AG08396 (cell line): ENCODE results near the gene PTCSC3.
A peak's percentile ranks its signal among the peaks of the same experiment; 100 is the strongest.

Experiments
- DNase-seq: peaks from one replicate; pipeline ENCODE4 v3.0.0; 2012; ENCODE audit warnings: low spot score, mixed read lengths

Gene PTCSC3

GRCh38 chr14:36176524-36176923 is at the start of gene PTCSC3:
Gene PTCSC3 (minus strand): TSS chr14:36176722.
- DNase-seq: no peak

GRCh38 chr14:36226164-36226563 is 49.6 kb upstream of the PTCSC3 start:
- DNase-seq: no peak

- DNase-seq: no peak
These were observed 47.7 kb upstream of the PTCSC3 start for GRCh38 chr14:36224176-36224575.

- no peak for DNase-seq
These were observed 47.0 kb upstream of the PTCSC3 start for GRCh38 chr14:36223558-36223957.

GRCh38 chr14:36222952-36223468 is 46.5 kb upstream of the PTCSC3 start:
- no peak for DNase-seq

GRCh38 chr14:36222337-36222736 is 45.8 kb upstream of the PTCSC3 start:
- DNase-seq: no peak

GRCh38 chr14:36221112-36221511 is 44.6 kb upstream of the PTCSC3 start:
- DNase-seq: no peak

- DNase-seq: no peak
These were observed 41.2 kb upstream of the PTCSC3 start for GRCh38 chr14:36217732-36218131.

- DNase-seq: no peak
These were observed 40.5 kb upstream of the PTCSC3 start for GRCh38 chr14:36217027-36217426.

- no peak for DNase-seq
These were observed 38.7 kb upstream of the PTCSC3 start for GRCh38 chr14:36215217-36215598.

- DNase-seq: no peak
These were observed 38.1 kb upstream of the PTCSC3 start for GRCh38 chr14:36214476-36215216.

- DNase-seq: no peak
These were observed 36.5 kb upstream of the PTCSC3 start for GRCh38 chr14:36212987-36213386.

GRCh38 chr14:36212577-36212976 is 36.1 kb upstream of the PTCSC3 start:
- DNase-seq: no peak

GRCh38 chr14:36208690-36209278 is 32.3 kb upstream of the PTCSC3 start:
- DNase-seq: no peak

GRCh38 chr14:36207500-36207899 is 31.0 kb upstream of the PTCSC3 start:
- peak; percentile 27 for DNase-seq

- no peak for DNase-seq
These were observed 28.0 kb upstream of the PTCSC3 start for GRCh38 chr14:36204461-36205073.

- DNase-seq: no peak
These were observed 21.9 kb upstream of the PTCSC3 start for GRCh38 chr14:36198378-36198777.

GRCh38 chr14:36194663-36195062 is 18.1 kb upstream of the PTCSC3 start:
- DNase-seq: no peak

- no peak for DNase-seq
These were observed 16.0 kb upstream of the PTCSC3 start for GRCh38 chr14:36192530-36192929.

- no peak for DNase-seq
These were observed 6.9 kb upstream of the PTCSC3 start for GRCh38 chr14:36183402-36183801.

GRCh38 chr14:36181417-36181816 is 4.9 kb upstream of the PTCSC3 start:
- DNase-seq: no peak

GRCh38 chr14:36177489-36177888 is 967 bp upstream of the PTCSC3 start:
- DNase-seq: no peak

- no peak for DNase-seq
These were observed 1.6 kb downstream of the PTCSC3 start for GRCh38 chr14:36174767-36175424.
